HL-60 (cell line): ENCODE results near the gene PCNP.

Experiments used
- DNase-seq, 2 experiments: peaks; one replicate each; pipeline ENCODE4 v3.0.0-alpha.2; 2010 to 2020; ENCODE audit warnings: low read depth in 1 of 2, low spot score in 1 of 2
- H3K27ac ChIP-seq: fragments of 250-450 bp; sonication (Bioruptor Pico); replicated peaks from 2 replicates; pipeline ENCODE4 v1.5.1; 2020; ENCODE audit warnings: mild to moderate bottlenecking, moderate library complexity
- H3K27me3 ChIP-seq: fragments of 250-450 bp; sonication (Bioruptor Pico); 2 replicates; pipeline ENCODE4 v1.5.1; 2021; ENCODE audit warnings: mild to moderate bottlenecking, moderate library complexity; ENCODE audit not compliant: insufficient read depth, poor library complexity, severe bottlenecking
- H3K4me3 ChIP-seq: replicated peaks from 2 replicates; pipeline ENCODE4 v1.5.1; 2011; ENCODE audit warnings: mild to moderate bottlenecking, control low read depth, low read length; ENCODE audit not compliant: insufficient read depth
- GABPA ChIP-seq: IDR thresholded peaks from 2 replicates; pipeline ENCODE4 v1.6.1; 2012; ENCODE audit warnings: low read depth
- POLR2AphosphoS5 ChIP-seq: IDR thresholded peaks from 2 replicates; pipeline ENCODE4 v1.6.1; 2012; ENCODE audit warnings: low read depth
- SPI1 ChIP-seq: IDR thresholded peaks from 2 replicates; pipeline ENCODE4 v1.6.1; 2012; ENCODE audit warnings: low read depth, mild to moderate bottlenecking, borderline replicate concordance
- TF ChIP-seq, protein P1 (sequence below): IDR thresholded peaks from 2 replicates; pipeline ENCODE4 v1.6.1; 2012; ENCODE audit warnings: low read depth; ENCODE audit not compliant: insufficient replicate concordance
- TF ChIP-seq, protein P2 (sequence below): IDR thresholded peaks from one replicate; pipeline ENCODE4 v1.5.1; 2011; ENCODE audit warnings: low read length, control low read depth, inconsistent platforms; ENCODE audit not compliant: insufficient read depth

PCNP gene

DNA sequence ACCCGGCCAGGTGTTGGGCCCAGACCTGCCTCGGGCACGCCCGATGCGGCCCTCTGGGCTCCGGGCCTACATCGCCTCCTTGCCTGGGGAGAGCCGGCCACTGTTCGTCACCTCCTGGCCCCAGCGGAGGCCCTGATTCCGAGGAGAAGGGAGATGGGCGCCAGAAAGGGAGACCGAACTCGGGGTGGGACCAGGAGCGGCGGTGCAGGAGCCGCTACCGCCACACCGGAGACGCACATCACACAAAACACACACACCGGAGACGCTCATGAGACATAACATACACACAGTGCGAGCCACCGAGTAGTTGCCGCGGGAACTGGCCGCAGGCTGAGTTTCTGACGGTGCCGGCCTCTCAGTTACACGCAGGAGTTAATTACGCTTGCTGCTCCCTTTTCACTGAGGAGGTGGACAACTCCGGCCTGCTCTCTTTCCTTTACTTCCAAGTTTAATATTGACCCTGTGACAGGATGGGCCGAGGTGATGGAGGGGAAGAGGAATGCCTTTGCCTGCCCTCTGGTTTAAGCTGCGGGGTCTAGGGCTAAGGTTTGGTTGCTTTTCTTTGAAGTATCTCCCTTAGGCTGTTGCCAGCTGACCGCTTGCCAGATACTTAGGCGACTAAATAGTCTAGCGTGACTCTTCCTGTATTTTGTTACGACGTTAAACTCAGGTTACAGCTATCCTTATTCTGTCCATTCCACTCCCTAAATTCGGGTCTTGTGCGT lies 570 bp downstream of the PCNP start:
- Histone ChIP-seq H3K27ac (peak overlapping the region; percentile 96), H3K4me3 (peak overlapping the region; percentile 84), H3K27me3 (no peaks in the 10 kb centered on the region)
- DNase-seq: peak in 1 of 2 experiments; percentile 39
- TF ChIP-seq, protein P1, sequence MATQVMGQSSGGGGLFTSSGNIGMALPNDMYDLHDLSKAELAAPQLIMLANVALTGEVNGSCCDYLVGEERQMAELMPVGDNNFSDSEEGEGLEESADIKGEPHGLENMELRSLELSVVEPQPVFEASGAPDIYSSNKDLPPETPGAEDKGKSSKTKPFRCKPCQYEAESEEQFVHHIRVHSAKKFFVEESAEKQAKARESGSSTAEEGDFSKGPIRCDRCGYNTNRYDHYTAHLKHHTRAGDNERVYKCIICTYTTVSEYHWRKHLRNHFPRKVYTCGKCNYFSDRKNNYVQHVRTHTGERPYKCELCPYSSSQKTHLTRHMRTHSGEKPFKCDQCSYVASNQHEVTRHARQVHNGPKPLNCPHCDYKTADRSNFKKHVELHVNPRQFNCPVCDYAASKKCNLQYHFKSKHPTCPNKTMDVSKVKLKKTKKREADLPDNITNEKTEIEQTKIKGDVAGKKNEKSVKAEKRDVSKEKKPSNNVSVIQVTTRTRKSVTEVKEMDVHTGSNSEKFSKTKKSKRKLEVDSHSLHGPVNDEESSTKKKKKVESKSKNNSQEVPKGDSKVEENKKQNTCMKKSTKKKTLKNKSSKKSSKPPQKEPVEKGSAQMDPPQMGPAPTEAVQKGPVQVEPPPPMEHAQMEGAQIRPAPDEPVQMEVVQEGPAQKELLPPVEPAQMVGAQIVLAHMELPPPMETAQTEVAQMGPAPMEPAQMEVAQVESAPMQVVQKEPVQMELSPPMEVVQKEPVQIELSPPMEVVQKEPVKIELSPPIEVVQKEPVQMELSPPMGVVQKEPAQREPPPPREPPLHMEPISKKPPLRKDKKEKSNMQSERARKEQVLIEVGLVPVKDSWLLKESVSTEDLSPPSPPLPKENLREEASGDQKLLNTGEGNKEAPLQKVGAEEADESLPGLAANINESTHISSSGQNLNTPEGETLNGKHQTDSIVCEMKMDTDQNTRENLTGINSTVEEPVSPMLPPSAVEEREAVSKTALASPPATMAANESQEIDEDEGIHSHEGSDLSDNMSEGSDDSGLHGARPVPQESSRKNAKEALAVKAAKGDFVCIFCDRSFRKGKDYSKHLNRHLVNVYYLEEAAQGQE: no peak
- no peak for TF ChIP-seq GABPA
- TF ChIP-seq, protein P2, sequence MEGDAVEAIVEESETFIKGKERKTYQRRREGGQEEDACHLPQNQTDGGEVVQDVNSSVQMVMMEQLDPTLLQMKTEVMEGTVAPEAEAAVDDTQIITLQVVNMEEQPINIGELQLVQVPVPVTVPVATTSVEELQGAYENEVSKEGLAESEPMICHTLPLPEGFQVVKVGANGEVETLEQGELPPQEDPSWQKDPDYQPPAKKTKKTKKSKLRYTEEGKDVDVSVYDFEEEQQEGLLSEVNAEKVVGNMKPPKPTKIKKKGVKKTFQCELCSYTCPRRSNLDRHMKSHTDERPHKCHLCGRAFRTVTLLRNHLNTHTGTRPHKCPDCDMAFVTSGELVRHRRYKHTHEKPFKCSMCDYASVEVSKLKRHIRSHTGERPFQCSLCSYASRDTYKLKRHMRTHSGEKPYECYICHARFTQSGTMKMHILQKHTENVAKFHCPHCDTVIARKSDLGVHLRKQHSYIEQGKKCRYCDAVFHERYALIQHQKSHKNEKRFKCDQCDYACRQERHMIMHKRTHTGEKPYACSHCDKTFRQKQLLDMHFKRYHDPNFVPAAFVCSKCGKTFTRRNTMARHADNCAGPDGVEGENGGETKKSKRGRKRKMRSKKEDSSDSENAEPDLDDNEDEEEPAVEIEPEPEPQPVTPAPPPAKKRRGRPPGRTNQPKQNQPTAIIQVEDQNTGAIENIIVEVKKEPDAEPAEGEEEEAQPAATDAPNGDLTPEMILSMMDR: no peak
- no peak; the same call in 1 of the 2 replicates for TF ChIP-seq POLR2AphosphoS5
- TF ChIP-seq SPI1: no peak; the same call in 1 of the 2 replicates

DNA sequence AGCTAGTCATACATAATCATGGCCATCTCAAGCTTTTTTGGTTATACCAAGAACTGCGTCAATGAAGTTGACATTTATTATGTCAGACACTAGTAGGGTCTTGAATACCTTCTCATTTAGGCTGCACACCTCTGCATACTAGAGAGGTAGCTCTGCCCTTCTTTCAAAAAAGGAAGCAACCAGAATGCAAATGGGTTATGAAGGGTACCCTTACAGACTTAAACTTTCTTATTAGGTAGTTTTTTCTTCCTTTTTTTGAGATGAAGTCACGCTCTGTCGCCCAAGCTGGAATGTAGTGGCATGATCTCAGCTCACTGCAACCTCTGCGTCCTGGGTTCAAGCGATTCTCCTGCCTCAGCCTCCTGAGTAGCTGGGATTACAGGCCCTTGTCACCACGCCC lies 3.3 kb downstream of the PCNP start:
- H3K27me3 ChIP-seq: no peaks in the 10 kb centered on the region
- no peak overlapping the region for H3K27ac ChIP-seq
- no peak for DNase-seq
- TF ChIP-seq POLR2AphosphoS5 (no peak), SPI1 (no peak), GABPA (no peak)
- TF ChIP-seq, protein P2: no peak
- TF ChIP-seq, protein P1: no peak
- no peak overlapping the region for H3K4me3 ChIP-seq

DNA sequence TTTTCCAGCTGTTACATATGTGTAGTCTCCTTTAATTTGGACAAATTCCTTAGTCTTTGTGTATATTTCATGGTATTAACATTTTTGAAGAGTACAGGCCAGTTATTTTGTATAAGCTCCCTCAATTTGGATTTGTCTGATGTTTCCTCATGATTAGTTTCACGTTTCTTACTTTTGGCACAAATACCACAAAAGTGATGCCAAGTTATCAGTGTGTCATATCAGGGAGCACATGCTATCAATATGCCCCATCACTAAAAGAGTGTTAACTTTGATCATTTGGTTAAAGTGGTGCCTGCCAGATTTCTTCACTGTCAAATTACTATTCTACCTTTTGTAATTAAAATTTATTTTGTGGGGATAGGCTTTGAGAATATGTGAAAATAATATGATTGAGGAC lies 14.6 kb downstream of the PCNP start:
- no peak for DNase-seq
- no peak overlapping the region for H3K27ac ChIP-seq
- H3K27me3 ChIP-seq: no peaks in the 10 kb centered on the region
- TF ChIP-seq, protein P1: no peak
- TF ChIP-seq, protein P2: no peak
- no peak for TF ChIP-seq POLR2AphosphoS5
- no peak for TF ChIP-seq SPI1
- TF ChIP-seq GABPA: no peak
- H3K4me3 ChIP-seq: no peak overlapping the region
